GM12874 (cell line): ENCODE measurements around the gene ZMYND19.

Source experiments
- CTCF ChIP-seq: IDR thresholded peaks from 2 replicates; pipeline ENCODE4 v1.5.1; 2011; ENCODE audit warnings: low read depth, mild to moderate bottlenecking, control low read depth, low read length, moderate library complexity; ENCODE audit not compliant: insufficient read depth

ZMYND19 gene

GRCh38 chr9:137604345-137605086, 14.2 kb upstream of the ZMYND19 start:
- no peak for TF ChIP-seq CTCF

GRCh38 chr9:137603879-137604278, 13.6 kb upstream of the ZMYND19 start:
- TF ChIP-seq CTCF = no peak

GRCh38 chr9:137602661-137603060, 12.3 kb upstream of the ZMYND19 start:
- TF ChIP-seq CTCF = no peak

GRCh38 chr9:137598943-137599342, 8.6 kb upstream of the ZMYND19 start:
- no peak for TF ChIP-seq CTCF

- TF ChIP-seq CTCF = no peak
Measured at GRCh38 chr9:137593176-137593575, 2.9 kb upstream of the ZMYND19 start.

GRCh38 chr9:137592767-137593166, 2.5 kb upstream of the ZMYND19 start:
- no peak for TF ChIP-seq CTCF

- TF ChIP-seq CTCF = no peak
Measured at GRCh38 chr9:137590123-137590468, 216 bp downstream of the ZMYND19 start.
